SK-N-SH treated with all-trans-retinoic acid at 6 μM for 48 hours (cell line): ENCODE data around the gene TMC6.

ENCODE experiments used
- ARNTL ChIP-seq: fragments of 450-650 bp; formaldehyde crosslinking; IDR thresholded peaks from 2 replicates; pipeline ENCODE4 v1.5.0; 2020; ENCODE audit warnings: low read depth, mild to moderate bottlenecking, moderate library complexity, borderline replicate concordance
- GLIS3 ChIP-seq: fragments of 250-450 bp; sonication (Bioruptor Pico); IDR thresholded peaks from 2 replicates; pipeline ENCODE4 v1.5.0; 2020; ENCODE audit warnings: mild to moderate bottlenecking, moderate library complexity
- ISL1 ChIP-seq: fragments of 250-450 bp; sonication (Bioruptor Pico); IDR thresholded peaks from 2 replicates; pipeline ENCODE4 v2.1.2; 2022; ENCODE audit warnings: mild to moderate bottlenecking, moderate library complexity
- OSR1 ChIP-seq: fragments of 250-450 bp; sonication (Bioruptor Pico); IDR thresholded peaks from 2 replicates; pipeline ENCODE4 v1.8.0; 2022; ENCODE audit warnings: moderate library complexity, mild to moderate bottlenecking, inconsistent platforms
- PPARA ChIP-seq: fragments of 250-450 bp; sonication (Bioruptor Pico); IDR thresholded peaks from 2 replicates; pipeline ENCODE4 v1.5.0; 2020; ENCODE audit warnings: mild to moderate bottlenecking, borderline replicate concordance
- RARB ChIP-seq: fragments of 250-450 bp; sonication (Bioruptor Pico); IDR thresholded peaks from 2 replicates; pipeline ENCODE4 v1.8.0; 2021; ENCODE audit warnings: mild to moderate bottlenecking, moderate library complexity
- TCF4 ChIP-seq: fragments of 250-450 bp; sonication (Bioruptor Pico); IDR thresholded peaks from 2 replicates; pipeline ENCODE4 v1.8.0; 2021; ENCODE audit warnings: mild to moderate bottlenecking, moderate library complexity, borderline replicate concordance
- ZC3H10 ChIP-seq: fragments of 250-450 bp; sonication (Bioruptor Pico); IDR thresholded peaks from 2 replicates; pipeline ENCODE4 v1.5.1; 2021; ENCODE audit warnings: mild to moderate bottlenecking, moderate library complexity
- ZFP3 ChIP-seq: fragments of 250-450 bp; sonication (Bioruptor Pico); IDR thresholded peaks from 2 replicates; pipeline ENCODE4 v1.5.0; 2020; ENCODE audit warnings: mild to moderate bottlenecking, moderate library complexity
- ZFP30 ChIP-seq: fragments of 450-650 bp; formaldehyde crosslinking; IDR thresholded peaks from 2 replicates; pipeline ENCODE4 v1.5.0; 2022; ENCODE audit warnings: mild to moderate bottlenecking, moderate library complexity
- ZNF70 ChIP-seq: fragments of 450-650 bp; formaldehyde crosslinking; IDR thresholded peaks from 2 replicates; pipeline ENCODE4 v1.5.0; 2020; ENCODE audit warnings: mild to moderate bottlenecking, moderate library complexity
- TF ChIP-seq, protein P1 (sequence below): fragments of 250-450 bp; sonication (Bioruptor Pico); IDR thresholded peaks from 2 replicates; pipeline ENCODE4 v1.8.0; 2020; ENCODE audit warnings: mild to moderate bottlenecking, moderate library complexity, borderline replicate concordance
- TF ChIP-seq, protein P2 (sequence below): fragments of 250-450 bp; sonication (Bioruptor Pico); IDR thresholded peaks from 2 replicates; pipeline ENCODE4 v1.5.0; 2020; ENCODE audit warnings: mild to moderate bottlenecking, moderate library complexity

DNA sequence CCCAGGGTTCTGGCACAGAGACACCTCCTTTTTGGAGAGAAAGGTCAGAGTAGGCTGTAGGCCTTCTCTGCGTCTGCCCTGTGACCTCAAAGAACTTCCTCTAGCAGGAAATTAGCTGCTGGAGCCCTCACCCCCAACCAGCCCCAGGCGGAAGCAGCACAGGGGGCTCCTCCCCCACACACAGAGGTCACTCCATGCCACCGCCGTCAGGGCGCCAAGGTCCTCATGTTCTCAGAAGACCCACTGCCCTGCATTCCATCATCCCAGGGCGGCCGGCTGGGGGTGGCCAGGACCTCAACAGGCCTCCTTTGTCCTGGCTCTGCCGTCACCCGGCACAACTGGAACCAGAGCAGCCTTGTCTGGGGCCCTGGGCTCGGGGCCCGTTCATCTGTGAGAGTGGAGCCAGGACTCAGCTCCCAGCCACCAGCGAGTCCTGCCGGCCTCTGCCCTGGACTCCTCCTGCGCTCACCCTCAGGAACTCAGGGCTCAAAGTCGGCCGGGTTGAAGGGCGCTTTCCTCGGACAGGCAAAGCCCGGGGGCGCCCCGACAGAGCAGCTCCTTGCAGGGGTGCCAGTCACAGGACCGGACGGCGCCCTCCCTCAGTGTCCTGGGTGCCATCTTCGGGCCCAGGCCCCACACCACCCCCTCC, 1.2 kb downstream of the TMC6 start:
- TF ChIP-seq, protein P1, sequence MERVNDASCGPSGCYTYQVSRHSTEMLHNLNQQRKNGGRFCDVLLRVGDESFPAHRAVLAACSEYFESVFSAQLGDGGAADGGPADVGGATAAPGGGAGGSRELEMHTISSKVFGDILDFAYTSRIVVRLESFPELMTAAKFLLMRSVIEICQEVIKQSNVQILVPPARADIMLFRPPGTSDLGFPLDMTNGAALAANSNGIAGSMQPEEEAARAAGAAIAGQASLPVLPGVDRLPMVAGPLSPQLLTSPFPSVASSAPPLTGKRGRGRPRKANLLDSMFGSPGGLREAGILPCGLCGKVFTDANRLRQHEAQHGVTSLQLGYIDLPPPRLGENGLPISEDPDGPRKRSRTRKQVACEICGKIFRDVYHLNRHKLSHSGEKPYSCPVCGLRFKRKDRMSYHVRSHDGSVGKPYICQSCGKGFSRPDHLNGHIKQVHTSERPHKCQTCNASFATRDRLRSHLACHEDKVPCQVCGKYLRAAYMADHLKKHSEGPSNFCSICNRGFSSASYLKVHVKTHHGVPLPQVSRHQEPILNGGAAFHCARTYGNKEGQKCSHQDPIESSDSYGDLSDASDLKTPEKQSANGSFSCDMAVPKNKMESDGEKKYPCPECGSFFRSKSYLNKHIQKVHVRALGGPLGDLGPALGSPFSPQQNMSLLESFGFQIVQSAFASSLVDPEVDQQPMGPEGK (CRISPR knock-in tag): no peak
- TF ChIP-seq PPARA (CRISPR knock-in tag) (no peak), ZFP3 (CRISPR knock-in tag) (no peak), ARNTL (CRISPR knock-in tag) (no peak), ZC3H10 (no peak), TCF4 (CRISPR knock-in tag) (no peak), RARB (CRISPR knock-in tag) (no peak), OSR1 (CRISPR knock-in tag) (no peak), GLIS3 (CRISPR knock-in tag) (no peak), ZNF70 (no peak), ISL1 (CRISPR knock-in tag) (no peak), ZFP30 (no peak)
- TF ChIP-seq, protein P2, sequence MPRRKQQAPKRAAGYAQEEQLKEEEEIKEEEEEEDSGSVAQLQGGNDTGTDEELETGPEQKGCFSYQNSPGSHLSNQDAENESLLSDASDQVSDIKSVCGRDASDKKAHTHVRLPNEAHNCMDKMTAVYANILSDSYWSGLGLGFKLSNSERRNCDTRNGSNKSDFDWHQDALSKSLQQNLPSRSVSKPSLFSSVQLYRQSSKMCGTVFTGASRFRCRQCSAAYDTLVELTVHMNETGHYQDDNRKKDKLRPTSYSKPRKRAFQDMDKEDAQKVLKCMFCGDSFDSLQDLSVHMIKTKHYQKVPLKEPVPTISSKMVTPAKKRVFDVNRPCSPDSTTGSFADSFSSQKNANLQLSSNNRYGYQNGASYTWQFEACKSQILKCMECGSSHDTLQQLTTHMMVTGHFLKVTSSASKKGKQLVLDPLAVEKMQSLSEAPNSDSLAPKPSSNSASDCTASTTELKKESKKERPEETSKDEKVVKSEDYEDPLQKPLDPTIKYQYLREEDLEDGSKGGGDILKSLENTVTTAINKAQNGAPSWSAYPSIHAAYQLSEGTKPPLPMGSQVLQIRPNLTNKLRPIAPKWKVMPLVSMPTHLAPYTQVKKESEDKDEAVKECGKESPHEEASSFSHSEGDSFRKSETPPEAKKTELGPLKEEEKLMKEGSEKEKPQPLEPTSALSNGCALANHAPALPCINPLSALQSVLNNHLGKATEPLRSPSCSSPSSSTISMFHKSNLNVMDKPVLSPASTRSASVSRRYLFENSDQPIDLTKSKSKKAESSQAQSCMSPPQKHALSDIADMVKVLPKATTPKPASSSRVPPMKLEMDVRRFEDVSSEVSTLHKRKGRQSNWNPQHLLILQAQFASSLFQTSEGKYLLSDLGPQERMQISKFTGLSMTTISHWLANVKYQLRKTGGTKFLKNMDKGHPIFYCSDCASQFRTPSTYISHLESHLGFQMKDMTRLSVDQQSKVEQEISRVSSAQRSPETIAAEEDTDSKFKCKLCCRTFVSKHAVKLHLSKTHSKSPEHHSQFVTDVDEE (CRISPR knock-in tag): no peak
